ENCODE results near the gene SDHA.

The SDHA gene

GRCh38 chr5:176296-176823 is 41.8 kb upstream of the SDHA start:
- Histone ChIP-seq H3K36me3 (ENCODE audit: control insufficient read depth, insufficient read depth, low read length) (no peaks in the 10 kb centered on the region), H3K27me3 (replicated peaks; ENCODE audit: control insufficient read depth, insufficient read depth, low read length) (peaks cover 2% of the 10 kb centered on the region), H3K4me3 (replicated peaks; ENCODE audit: low read depth, low read length) (no peak overlapping the region)
- no peak for TF ChIP-seq CTCF (IDR thresholded peaks at IDR 0.05; ENCODE audit: insufficient read depth, low read length, poor library complexity, severe bottlenecking)
- no peak for DNase-seq (ENCODE audit: extremely low read depth, insufficient read length)

- TF ChIP-seq CTCF (IDR thresholded peaks at IDR 0.05; ENCODE audit: insufficient read depth, low read length, poor library complexity, severe bottlenecking): no peak
- Histone ChIP-seq H3K36me3 (ENCODE audit: control insufficient read depth, insufficient read depth, low read length) (no peaks in the 10 kb centered on the region), H3K27me3 (replicated peaks; ENCODE audit: control insufficient read depth, insufficient read depth, low read length) (peaks cover 2% of the 10 kb centered on the region), H3K4me3 (replicated peaks; ENCODE audit: low read depth, low read length) (no peak overlapping the region)
- DNase-seq (ENCODE audit: extremely low read depth, insufficient read length): no peak
Measured at GRCh38 chr5:178110-178509, 40.0 kb upstream of the SDHA start.

DNA sequence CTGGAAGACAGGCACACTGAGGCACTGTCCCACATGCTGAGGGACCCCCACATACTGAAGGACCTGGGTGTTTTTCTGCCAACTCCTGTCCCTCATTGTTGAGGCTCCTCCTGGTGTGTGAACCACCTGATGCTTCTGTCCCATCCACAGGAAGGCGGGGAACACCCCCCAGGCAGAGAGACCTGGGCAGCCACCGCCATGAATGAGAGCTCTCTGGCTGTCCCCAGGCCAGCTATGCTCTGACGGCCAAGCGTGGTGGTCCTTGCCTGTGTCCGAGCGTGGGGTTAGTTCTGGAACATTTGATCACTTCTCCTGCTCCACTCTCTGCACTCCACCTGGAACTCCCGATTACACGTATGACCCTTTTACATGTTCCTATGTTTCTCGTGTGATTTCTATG is 38.7 kb upstream of the SDHA start:
- H3K27me3 ChIP-seq (replicated peaks; ENCODE audit: control insufficient read depth, insufficient read depth, low read length): no peaks in the 10 kb centered on the region; the same call in 1 of the 2 replicates

DNA sequence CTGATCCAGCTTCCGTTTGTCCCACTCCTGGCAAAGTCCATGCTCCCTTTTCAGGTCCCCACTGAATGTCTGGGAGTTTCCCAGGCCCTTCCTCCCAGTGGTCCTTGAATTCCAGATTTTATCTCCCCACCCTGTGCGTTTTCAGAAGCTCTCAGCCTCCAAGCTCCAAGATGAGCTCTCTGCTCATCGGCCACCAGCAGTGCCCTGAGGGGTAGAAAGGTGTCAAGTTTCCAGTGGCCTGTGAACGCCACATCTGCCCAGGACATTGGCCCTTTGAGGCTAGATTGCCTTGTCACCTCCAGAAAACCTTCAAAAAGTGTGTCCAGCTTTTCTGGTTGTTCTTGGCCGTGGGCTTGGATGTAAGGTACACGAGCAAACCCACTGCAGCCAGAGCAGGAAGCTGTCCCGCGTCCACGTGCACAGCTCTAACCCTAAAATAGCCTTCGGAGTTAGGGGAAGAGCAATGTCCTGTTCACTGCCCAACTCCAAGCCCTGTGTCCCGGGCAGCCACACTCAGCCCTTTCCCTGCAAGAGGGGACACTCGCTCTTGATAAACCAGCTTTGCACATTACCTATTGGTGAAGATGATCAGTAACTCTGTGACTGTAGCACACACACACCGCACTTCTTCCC is 37.7 kb upstream of the SDHA start:
- Histone ChIP-seq H3K27me3 (replicated peaks; ENCODE audit: control insufficient read depth, insufficient read depth, low read length) (no peaks in the 10 kb centered on the region; the same call in 1 of the 2 replicates), H3K36me3 (ENCODE audit: control insufficient read depth, insufficient read depth, low read length) (no peaks in the 10 kb centered on the region), H3K4me3 (replicated peaks; ENCODE audit: low read depth, low read length) (no peak overlapping the region)
- no peak for TF ChIP-seq CTCF (IDR thresholded peaks at IDR 0.05; ENCODE audit: insufficient read depth, low read length, poor library complexity, severe bottlenecking)
- no peak for DNase-seq (ENCODE audit: extremely low read depth, insufficient read length)

More for the DNA sequence above, 38.7 kb upstream of the SDHA start:
- Histone ChIP-seq H3K4me3 (replicated peaks; ENCODE audit: low read depth, low read length) (no peak overlapping the region), H3K36me3 (ENCODE audit: control insufficient read depth, insufficient read depth, low read length) (no peaks in the 10 kb centered on the region)
- DNase-seq (ENCODE audit: extremely low read depth, insufficient read length): no peak
- TF ChIP-seq CTCF (IDR thresholded peaks at IDR 0.05; ENCODE audit: insufficient read depth, low read length, poor library complexity, severe bottlenecking): no peak

DNA sequence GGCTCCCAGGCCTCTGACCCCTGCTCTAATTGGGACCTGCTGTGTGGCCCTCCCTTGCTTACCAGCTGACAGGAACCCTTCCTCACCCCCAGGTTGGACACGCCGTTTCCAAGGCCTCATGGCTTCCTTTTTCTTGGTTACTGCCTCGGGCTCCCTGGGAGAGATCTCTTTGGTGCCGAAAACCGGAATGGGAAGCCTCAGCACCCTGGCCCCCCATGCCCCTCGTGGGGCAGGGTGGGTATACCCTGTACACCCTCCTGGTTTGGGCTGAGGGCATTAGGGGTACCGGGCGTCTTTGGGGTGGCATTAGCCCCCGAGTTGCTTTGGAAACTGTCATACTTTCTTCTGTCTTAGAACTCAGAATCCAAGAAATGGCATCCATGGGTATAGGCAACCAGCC is 37.0 kb upstream of the SDHA start:
- no peak for TF ChIP-seq CTCF (IDR thresholded peaks at IDR 0.05; ENCODE audit: insufficient read depth, low read length, poor library complexity, severe bottlenecking)

More for the DNA sequence above, 37.0 kb upstream of the SDHA start:
- no peak for DNase-seq (ENCODE audit: extremely low read depth, insufficient read length)
- Histone ChIP-seq H3K27me3 (replicated peaks; ENCODE audit: control insufficient read depth, insufficient read depth, low read length) (no peaks in the 10 kb centered on the region; the same call in 1 of the 2 replicates), H3K4me3 (replicated peaks; ENCODE audit: low read depth, low read length) (no peak overlapping the region), H3K36me3 (ENCODE audit: control insufficient read depth, insufficient read depth, low read length) (no peaks in the 10 kb centered on the region)

All from GM06990 (cell line).